ENCODE measurements around the gene RXRA. TPM values are rescaled to one million over a fixed set of nuclear protein-coding genes. Genes with fewer than 3 reads are reported as not detected.
A peak's percentile ranks its signal among the peaks of the same experiment; 100 is the strongest.

Gene RXRA
- total and polyA plus RNA-seq, 4 experiments from 2014 or later: 1.0 to 11.9 (median 6.4) TPM

DNA sequence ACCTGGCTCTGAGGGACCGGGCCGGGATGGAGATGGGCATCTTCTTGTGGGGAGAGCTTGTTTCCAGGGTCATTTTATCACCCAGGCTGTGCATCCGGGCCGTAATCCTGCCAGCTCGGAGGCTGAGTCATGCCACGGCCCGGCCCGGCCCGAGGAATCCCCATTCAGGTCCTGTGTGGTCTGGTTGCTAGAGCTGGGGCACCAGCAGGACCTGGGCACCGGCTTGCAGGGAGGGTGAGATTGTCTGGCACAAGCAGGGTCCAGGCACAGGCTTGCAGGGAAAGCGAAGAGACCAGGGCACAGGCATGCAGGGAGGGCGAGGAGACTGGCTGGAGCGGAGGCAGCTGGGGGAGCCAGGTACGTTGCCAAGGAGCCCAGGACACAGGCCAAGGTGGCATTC lies 106.8 kb downstream of the RXRA start:
- POLR2A ChIA-PET (ENCODE audit: partially characterized antibody): no interaction called here
- H3K4me3 Mint-ChIP-seq: no peak overlapping the region
- H3K27ac Mint-ChIP-seq: no peak overlapping the region
- H3K9me3 Mint-ChIP-seq: no peaks in the 10 kb centered on the region
- Histone ChIP-seq H3K9me3 (ENCODE audit: control insufficient read depth in 1 of 2, low read length in 2 of 2) (no peaks in the 10 kb centered on the region), H3K4me1 (ENCODE audit: insufficient read depth, low read length) (no peaks in the 10 kb centered on the region), H3K4me3 (ENCODE audit: low read length in 2 of 2) (no peak overlapping the region), H3K27ac (ENCODE audit: low read depth, low read length) (no peak overlapping the region), H3K27me3 (ENCODE audit: insufficient read depth, low read length) (no peaks in the 10 kb centered on the region), H3K36me3 (ENCODE audit: insufficient read depth, low read length) (no peaks in the 10 kb centered on the region)
- H3K36me3 Mint-ChIP-seq: peaks cover 8 to 20% of the 10 kb centered on the region in 2 donors
- intact Hi-C loops (cut with micrococcal nuclease): no loop called here
- CTCF ChIA-PET (ENCODE audit: partially characterized antibody): interaction anchor here (0.6 kb wide), 1 partner anchor 757 kb away, joined by 3 read pairs; no protein-coding TSS in a partner anchor
- no peaks in the 10 kb centered on the region for H3K27me3 Mint-ChIP-seq
- peaks cover 0 to 3% (median 0%) of the 10 kb centered on the region in 4 donors for H3K4me1 Mint-ChIP-seq
- no peak for DNase-seq

DNA sequence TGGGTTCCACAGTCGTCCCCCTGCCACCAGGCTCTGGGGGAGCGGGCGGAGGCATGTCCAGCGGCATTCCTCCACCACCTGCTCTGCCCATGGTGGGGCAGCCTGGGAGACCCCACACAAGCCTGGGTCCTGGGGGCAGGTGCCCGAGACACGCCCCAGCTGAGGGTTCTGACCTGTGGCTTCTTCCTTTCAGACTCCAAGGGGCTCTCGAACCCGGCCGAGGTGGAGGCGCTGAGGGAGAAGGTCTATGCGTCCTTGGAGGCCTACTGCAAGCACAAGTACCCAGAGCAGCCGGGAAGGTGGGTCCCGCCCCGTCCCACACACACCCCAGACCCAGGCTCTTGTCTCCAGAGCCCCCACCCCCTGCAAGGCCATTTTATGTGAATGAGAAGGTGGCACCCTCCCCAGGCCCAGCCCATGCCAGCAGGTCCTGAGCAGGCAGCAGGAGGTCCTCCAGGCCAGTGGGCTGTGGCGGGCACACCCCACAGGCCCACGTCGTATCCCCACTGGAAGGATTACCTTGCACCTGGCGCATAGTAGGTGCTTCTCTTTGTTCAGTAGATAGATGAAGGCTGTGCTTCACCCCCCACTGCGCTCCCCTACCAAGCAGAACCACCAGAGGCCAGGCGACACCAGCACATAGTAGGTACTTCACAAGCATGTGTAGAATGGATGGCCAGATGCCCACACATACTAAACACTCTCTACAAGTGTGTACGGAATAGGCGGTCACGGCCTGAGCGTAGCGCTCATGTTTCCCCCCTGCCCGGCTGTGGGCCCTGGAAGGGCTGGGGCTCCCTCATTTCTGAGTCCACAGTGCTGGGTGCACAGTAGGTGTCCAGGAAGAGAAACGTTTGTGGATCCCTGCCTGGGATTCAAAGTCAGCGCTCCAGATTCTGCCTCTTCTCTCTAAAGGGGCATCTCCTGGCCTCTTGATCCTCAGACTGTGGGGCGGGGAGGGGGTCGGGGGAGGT lies 107.9 kb downstream of the RXRA start:
- no peak overlapping the region for H3K4me3 ChIP-seq (ENCODE audit: low read length in 2 of 2)
- no peaks in the 10 kb centered on the region for H3K27me3 ChIP-seq (ENCODE audit: insufficient read depth, low read length)
- no peak overlapping the region for H3K27ac ChIP-seq (ENCODE audit: low read depth, low read length)
- Mint-ChIP-seq H3K9me3 (no peaks in the 10 kb centered on the region), H3K27ac (peak overlapping the region in 1 of 7 donors; percentile 4), H3K4me3 (no peak overlapping the region), H3K4me1 (peaks cover 0 to 3% (median 0%) of the 10 kb centered on the region in 4 donors), H3K27me3 (no peaks in the 10 kb centered on the region), H3K36me3 (peaks cover 8 to 19% of the 10 kb centered on the region in 2 donors)
- no peak for DNase-seq
- ChIA-PET POLR2A (ENCODE audit: partially characterized antibody) (no interaction called here), CTCF (ENCODE audit: partially characterized antibody) (no interaction called here)
- H3K4me1 ChIP-seq (ENCODE audit: insufficient read depth, low read length): no peaks in the 10 kb centered on the region
- no peaks in the 10 kb centered on the region for H3K9me3 ChIP-seq (ENCODE audit: control insufficient read depth in 1 of 2, low read length in 2 of 2)
- intact Hi-C loops (cut with micrococcal nuclease): no loop called here
- no peaks in the 10 kb centered on the region for H3K36me3 ChIP-seq (ENCODE audit: insufficient read depth, low read length)

DNA sequence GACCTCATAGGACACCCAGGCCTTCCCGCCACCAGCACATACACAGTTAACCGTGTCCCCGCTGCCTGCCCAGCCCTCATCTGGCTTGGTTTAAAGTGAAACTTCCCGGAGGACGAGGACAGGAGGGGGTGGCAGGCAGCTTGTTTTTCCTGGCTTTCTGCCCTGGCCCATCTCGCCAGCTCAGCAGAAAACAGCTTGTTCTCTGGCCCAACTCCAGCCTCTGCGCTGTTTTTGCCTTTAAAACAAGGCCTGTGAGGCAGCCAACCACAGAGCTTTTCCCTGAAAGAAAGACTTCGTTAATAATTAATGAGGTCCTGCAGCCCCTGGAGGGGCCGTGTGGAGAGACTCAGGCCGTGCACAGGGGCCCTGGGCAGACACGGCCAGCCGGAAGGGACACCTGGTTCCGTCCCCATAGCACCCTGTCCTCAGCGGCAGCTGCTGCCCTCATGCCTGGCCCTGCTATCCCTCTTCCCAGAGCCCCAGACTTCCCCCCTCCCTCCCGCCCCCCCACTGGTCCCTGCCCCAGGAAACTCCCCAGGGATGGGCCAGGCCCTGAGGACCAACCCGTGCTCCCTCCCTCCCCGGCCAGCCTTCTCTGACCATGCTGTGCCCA lies 108.7 kb downstream of the RXRA start:
- Mint-ChIP-seq H3K4me1 (peaks cover 0 to 7% (median 0%) of the 10 kb centered on the region in 4 donors), H3K4me3 (no peak overlapping the region), H3K36me3 (peaks cover 8 to 18% of the 10 kb centered on the region in 2 donors), H3K27me3 (no peaks in the 10 kb centered on the region), H3K9me3 (no peaks in the 10 kb centered on the region), H3K27ac (no peak overlapping the region)
- Histone ChIP-seq H3K4me3 (ENCODE audit: low read length in 2 of 2) (no peak overlapping the region), H3K27ac (ENCODE audit: low read depth, low read length) (no peak overlapping the region), H3K27me3 (ENCODE audit: insufficient read depth, low read length) (no peaks in the 10 kb centered on the region), H3K36me3 (ENCODE audit: insufficient read depth, low read length) (no peaks in the 10 kb centered on the region), H3K4me1 (ENCODE audit: insufficient read depth, low read length) (no peaks in the 10 kb centered on the region), H3K9me3 (ENCODE audit: control insufficient read depth in 1 of 2, low read length in 2 of 2) (no peaks in the 10 kb centered on the region)
- no peak for DNase-seq
- intact Hi-C loops (cut with micrococcal nuclease): no loop called here
- ChIA-PET POLR2A (ENCODE audit: partially characterized antibody) (no interaction called here), CTCF (ENCODE audit: partially characterized antibody) (no interaction called here)

DNA sequence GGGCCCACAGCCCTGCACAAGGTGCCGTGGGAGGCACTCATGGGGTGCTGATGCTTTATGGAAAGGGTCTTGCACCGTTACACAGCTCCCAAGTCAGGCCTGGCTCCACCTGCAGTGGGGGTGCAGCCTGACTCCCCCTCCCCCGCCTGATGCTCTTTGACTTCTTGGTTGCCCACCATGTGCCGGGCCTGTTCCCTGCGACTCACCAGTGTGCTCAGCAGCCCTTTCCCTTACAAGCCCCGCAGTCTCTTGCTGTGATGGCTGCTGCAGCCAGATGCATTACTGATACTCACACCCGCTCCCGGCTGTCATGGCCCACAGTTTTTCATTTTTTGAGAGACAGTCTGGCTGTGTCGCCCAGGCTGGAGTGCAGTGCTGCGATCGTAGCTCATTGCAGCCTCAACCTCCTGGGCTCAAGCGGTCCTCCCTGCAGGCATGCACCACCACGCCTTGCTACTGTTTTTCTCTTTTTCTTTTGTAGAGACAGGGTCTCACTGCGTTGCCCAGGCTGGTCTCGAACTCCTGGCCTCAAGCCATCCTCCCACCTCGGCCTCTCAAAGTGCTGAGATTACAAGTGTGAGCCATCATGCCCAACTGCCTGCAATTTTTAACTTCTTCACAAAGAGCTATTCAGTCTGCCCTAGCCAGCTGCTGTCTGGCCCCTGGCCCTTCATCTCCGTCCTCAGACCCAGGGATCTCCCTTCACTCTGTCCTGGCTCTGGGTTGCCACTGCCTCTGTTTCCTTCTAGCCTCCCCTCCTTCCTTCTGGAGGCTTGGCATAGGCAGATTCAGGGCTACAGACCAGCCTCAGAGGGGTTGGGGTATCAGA lies 109.5 kb downstream of the RXRA start:
- Histone ChIP-seq H3K27me3 (ENCODE audit: insufficient read depth, low read length) (no peaks in the 10 kb centered on the region), H3K9me3 (ENCODE audit: control insufficient read depth in 1 of 2, low read length in 2 of 2) (no peaks in the 10 kb centered on the region), H3K36me3 (ENCODE audit: insufficient read depth, low read length) (no peaks in the 10 kb centered on the region), H3K4me1 (ENCODE audit: insufficient read depth, low read length) (no peaks in the 10 kb centered on the region), H3K4me3 (ENCODE audit: low read length in 2 of 2) (no peak overlapping the region), H3K27ac (ENCODE audit: low read depth, low read length) (no peak overlapping the region)
- ChIA-PET CTCF (ENCODE audit: partially characterized antibody) (no interaction called here), POLR2A (ENCODE audit: partially characterized antibody) (interaction anchor here (0.9 kb wide), 1 partner anchor 29 kb away, joined by 3 read pairs; no protein-coding TSS in a partner anchor)
- Mint-ChIP-seq H3K27ac (peak overlapping the region in 5 of 7 donors; percentile 13 to 90 (median 59)), H3K4me1 (peaks cover 0 to 7% (median 0%) of the 10 kb centered on the region in 4 donors), H3K4me3 (no peak overlapping the region), H3K36me3 (peaks cover 8 to 18% of the 10 kb centered on the region in 2 donors), H3K27me3 (no peaks in the 10 kb centered on the region), H3K9me3 (no peaks in the 10 kb centered on the region)
- intact Hi-C loops (cut with micrococcal nuclease): no loop called here
- DNase-seq: no peak

DNA sequence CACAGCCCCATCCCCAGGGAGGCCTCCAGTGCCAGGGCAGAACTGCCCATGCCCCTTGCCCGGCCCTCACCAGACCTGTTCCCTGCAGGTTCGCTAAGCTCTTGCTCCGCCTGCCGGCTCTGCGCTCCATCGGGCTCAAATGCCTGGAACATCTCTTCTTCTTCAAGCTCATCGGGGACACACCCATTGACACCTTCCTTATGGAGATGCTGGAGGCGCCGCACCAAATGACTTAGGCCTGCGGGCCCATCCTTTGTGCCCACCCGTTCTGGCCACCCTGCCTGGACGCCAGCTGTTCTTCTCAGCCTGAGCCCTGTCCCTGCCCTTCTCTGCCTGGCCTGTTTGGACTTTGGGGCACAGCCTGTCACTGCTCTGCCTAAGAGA lies 110.1 kb downstream of the RXRA start:
- Mint-ChIP-seq H3K27ac (peak overlapping the region in 4 of 7 donors; percentile 13 to 70 (median 59)), H3K4me1 (peaks cover 0 to 7% (median 0%) of the 10 kb centered on the region in 4 donors), H3K36me3 (peaks cover 8 to 18% of the 10 kb centered on the region in 2 donors), H3K9me3 (no peaks in the 10 kb centered on the region), H3K4me3 (no peak overlapping the region), H3K27me3 (no peaks in the 10 kb centered on the region)
- H3K27me3 ChIP-seq (ENCODE audit: insufficient read depth, low read length): no peaks in the 10 kb centered on the region
- ChIA-PET CTCF (ENCODE audit: partially characterized antibody) (no interaction called here), POLR2A (ENCODE audit: partially characterized antibody) (interaction anchor here (0.9 kb wide), 1 partner anchor 29 kb away, joined by 3 read pairs; no protein-coding TSS in a partner anchor)
- no peaks in the 10 kb centered on the region for H3K4me1 ChIP-seq (ENCODE audit: insufficient read depth, low read length)
- H3K9me3 ChIP-seq (ENCODE audit: control insufficient read depth in 1 of 2, low read length in 2 of 2): no peaks in the 10 kb centered on the region
- H3K27ac ChIP-seq (ENCODE audit: low read depth, low read length): no peak overlapping the region
- no peak overlapping the region for H3K4me3 ChIP-seq (ENCODE audit: low read length in 2 of 2)
- H3K36me3 ChIP-seq (ENCODE audit: insufficient read depth, low read length): no peaks in the 10 kb centered on the region
- intact Hi-C loops (cut with micrococcal nuclease): no loop called here
- no peak for DNase-seq

DNA sequence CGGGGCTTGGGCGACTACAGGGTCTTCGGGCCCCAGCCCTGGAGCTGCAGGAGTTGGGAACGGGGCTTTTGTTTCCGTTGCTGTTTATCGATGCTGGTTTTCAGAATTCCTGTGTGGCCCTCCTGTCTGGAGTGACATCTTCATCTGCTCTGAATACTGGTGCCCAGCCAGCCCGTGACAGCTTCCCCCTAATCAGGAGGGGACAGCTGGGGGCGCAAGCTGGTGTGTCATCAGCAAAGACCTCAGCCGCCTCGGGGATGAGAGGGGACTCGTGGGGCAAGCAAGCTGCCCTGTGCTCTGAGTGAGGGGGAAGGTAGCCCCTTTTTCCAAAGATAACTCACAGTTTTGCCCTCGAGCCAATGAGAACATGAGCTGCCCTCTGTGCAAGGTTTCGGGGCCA lies 110.7 kb downstream of the RXRA start:
- H3K36me3 Mint-ChIP-seq: peaks cover 8 to 18% of the 10 kb centered on the region in 2 donors
- peak overlapping the region in 1 of 7 donors; percentile 59 for H3K27ac Mint-ChIP-seq
- Histone ChIP-seq H3K9me3 (ENCODE audit: control insufficient read depth in 1 of 2, low read length in 2 of 2) (no peaks in the 10 kb centered on the region), H3K4me1 (ENCODE audit: insufficient read depth, low read length) (no peaks in the 10 kb centered on the region), H3K27ac (ENCODE audit: low read depth, low read length) (no peak overlapping the region), H3K36me3 (ENCODE audit: insufficient read depth, low read length) (no peaks in the 10 kb centered on the region), H3K27me3 (ENCODE audit: insufficient read depth, low read length) (no peaks in the 10 kb centered on the region), H3K4me3 (ENCODE audit: low read length in 2 of 2) (no peak overlapping the region)
- H3K9me3 Mint-ChIP-seq: no peaks in the 10 kb centered on the region
- intact Hi-C loops (cut with micrococcal nuclease): no loop called here
- ChIA-PET POLR2A (ENCODE audit: partially characterized antibody) (no interaction called here), CTCF (ENCODE audit: partially characterized antibody) (no interaction called here)
- H3K4me3 Mint-ChIP-seq: no peak overlapping the region
- H3K4me1 Mint-ChIP-seq: peaks cover 0 to 7% (median 0%) of the 10 kb centered on the region in 4 donors
- no peak for DNase-seq
- no peaks in the 10 kb centered on the region for H3K27me3 Mint-ChIP-seq
